ENCODE results near the gene KCNA3.

GRCh38 chr1:110645211-110645610, 29.5 kb downstream of the KCNA3 start:
- TF ChIP-seq, protein P1, sequence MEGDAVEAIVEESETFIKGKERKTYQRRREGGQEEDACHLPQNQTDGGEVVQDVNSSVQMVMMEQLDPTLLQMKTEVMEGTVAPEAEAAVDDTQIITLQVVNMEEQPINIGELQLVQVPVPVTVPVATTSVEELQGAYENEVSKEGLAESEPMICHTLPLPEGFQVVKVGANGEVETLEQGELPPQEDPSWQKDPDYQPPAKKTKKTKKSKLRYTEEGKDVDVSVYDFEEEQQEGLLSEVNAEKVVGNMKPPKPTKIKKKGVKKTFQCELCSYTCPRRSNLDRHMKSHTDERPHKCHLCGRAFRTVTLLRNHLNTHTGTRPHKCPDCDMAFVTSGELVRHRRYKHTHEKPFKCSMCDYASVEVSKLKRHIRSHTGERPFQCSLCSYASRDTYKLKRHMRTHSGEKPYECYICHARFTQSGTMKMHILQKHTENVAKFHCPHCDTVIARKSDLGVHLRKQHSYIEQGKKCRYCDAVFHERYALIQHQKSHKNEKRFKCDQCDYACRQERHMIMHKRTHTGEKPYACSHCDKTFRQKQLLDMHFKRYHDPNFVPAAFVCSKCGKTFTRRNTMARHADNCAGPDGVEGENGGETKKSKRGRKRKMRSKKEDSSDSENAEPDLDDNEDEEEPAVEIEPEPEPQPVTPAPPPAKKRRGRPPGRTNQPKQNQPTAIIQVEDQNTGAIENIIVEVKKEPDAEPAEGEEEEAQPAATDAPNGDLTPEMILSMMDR (IDR thresholded peaks at IDR 0.05): no peak
- TF ChIP-seq POLR2A (IDR thresholded peaks at IDR 0.05): no peak
